ENCODE results near the gene SPEF1. TPM values are rescaled to one million over a fixed set of nuclear protein-coding genes. Genes with fewer than 3 reads are reported as not detected.

SPEF1 gene
- total and polyA plus RNA-seq, 2 of the 13 experiments (the other 11 are each of a cell fraction or from before 2014, with no cell fraction given), result 0.11 to 0.27 TPM

GRCh38 chr20:3820048-3820900, 39.0 kb upstream of the SPEF1 start, which contains the start of gene AP5S1 (continued):
- no peak for TF ChIP-seq TRIM22 (IDR thresholded peaks at IDR 0.05)
- TF ChIP-seq, protein P1, sequence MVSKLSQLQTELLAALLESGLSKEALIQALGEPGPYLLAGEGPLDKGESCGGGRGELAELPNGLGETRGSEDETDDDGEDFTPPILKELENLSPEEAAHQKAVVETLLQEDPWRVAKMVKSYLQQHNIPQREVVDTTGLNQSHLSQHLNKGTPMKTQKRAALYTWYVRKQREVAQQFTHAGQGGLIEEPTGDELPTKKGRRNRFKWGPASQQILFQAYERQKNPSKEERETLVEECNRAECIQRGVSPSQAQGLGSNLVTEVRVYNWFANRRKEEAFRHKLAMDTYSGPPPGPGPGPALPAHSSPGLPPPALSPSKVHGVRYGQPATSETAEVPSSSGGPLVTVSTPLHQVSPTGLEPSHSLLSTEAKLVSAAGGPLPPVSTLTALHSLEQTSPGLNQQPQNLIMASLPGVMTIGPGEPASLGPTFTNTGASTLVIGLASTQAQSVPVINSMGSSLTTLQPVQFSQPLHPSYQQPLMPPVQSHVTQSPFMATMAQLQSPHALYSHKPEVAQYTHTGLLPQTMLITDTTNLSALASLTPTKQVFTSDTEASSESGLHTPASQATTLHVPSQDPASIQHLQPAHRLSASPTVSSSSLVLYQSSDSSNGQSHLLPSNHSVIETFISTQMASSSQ (IDR thresholded peaks at IDR 0.05; ENCODE audit: low read depth), result peak; percentile 60; the same call in 1 of the 2 replicates
- TF ChIP-seq, protein P1 (CRISPR knock-in tag; IDR thresholded peaks at IDR 0.05; ENCODE audit: borderline replicate concordance), result peak; percentile 78
- TF ChIP-seq, protein P2, sequence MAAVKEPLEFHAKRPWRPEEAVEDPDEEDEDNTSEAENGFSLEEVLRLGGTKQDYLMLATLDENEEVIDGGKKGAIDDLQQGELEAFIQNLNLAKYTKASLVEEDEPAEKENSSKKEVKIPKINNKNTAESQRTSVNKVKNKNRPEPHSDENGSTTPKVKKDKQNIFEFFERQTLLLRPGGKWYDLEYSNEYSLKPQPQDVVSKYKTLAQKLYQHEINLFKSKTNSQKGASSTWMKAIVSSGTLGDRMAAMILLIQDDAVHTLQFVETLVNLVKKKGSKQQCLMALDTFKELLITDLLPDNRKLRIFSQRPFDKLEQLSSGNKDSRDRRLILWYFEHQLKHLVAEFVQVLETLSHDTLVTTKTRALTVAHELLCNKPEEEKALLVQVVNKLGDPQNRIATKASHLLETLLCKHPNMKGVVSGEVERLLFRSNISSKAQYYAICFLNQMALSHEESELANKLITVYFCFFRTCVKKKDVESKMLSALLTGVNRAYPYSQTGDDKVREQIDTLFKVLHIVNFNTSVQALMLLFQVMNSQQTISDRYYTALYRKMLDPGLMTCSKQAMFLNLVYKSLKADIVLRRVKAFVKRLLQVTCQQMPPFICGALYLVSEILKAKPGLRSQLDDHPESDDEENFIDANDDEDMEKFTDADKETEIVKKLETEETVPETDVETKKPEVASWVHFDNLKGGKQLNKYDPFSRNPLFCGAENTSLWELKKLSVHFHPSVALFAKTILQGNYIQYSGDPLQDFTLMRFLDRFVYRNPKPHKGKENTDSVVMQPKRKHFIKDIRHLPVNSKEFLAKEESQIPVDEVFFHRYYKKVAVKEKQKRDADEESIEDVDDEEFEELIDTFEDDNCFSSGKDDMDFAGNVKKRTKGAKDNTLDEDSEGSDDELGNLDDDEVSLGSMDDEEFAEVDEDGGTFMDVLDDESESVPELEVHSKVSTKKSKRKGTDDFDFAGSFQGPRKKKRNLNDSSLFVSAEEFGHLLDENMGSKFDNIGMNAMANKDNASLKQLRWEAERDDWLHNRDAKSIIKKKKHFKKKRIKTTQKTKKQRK (IDR thresholded peaks at IDR 0.05; ENCODE audit: low read length), result no peak
- peak; percentile 68 for TF ChIP-seq TEAD3 (CRISPR knock-in tag; optimal IDR thresholded peaks at IDR 0.05; ENCODE audit: borderline replicate concordance)
- peak; percentile 86; the same call in 2 of the 3 replicates for TF ChIP-seq MXI1 (IDR thresholded peaks at IDR 0.05; ENCODE audit: borderline replicate concordance, low read depth, low read length)
- TF ChIP-seq NFKBIZ (CRISPR knock-in tag; IDR thresholded peaks at IDR 0.05), result peak; percentile 81; the same call in 1 of the 2 replicates
- TF ChIP-seq NPAS2 (CRISPR knock-in tag; IDR thresholded peaks at IDR 0.05; ENCODE audit: borderline replicate concordance), result no peak
- TF ChIP-seq ATAD3A (CRISPR knock-in tag; IDR thresholded peaks at IDR 0.05), result 0 out of 2 replicates have a peak, but pooled peaks have one; percentile 9
- peak; percentile 89 for TF ChIP-seq ZFP37 (CRISPR knock-in tag; IDR thresholded peaks at IDR 0.05; ENCODE audit: borderline replicate concordance)
- TF ChIP-seq GABPA (IDR thresholded peaks at IDR 0.05; ENCODE audit: low read depth, low read length), result no peak
- peak; percentile 84 for TF ChIP-seq GABPA (CRISPR knock-in tag; IDR thresholded peaks at IDR 0.05; ENCODE audit: low read depth)
- peak; percentile 81; the same call in 1 of the 2 replicates for TF ChIP-seq CBX5 (CRISPR knock-in tag; IDR thresholded peaks at IDR 0.05; ENCODE audit: borderline replicate concordance)
- no peak for TF ChIP-seq ZNF292 (CRISPR knock-in tag; IDR thresholded peaks at IDR 0.05; ENCODE audit: borderline replicate concordance, low read depth)
- peak; percentile 96 for TF ChIP-seq RBM39 (IDR thresholded peaks at IDR 0.05; ENCODE audit: low read depth, low read length, poor library complexity, severe bottlenecking)
- TF ChIP-seq PCBP2 (optimal IDR thresholded peaks at IDR 0.05; ENCODE audit: low read depth, low read length, poor library complexity, severe bottlenecking), result no peak
- no peak for TF ChIP-seq HNRNPUL1 (IDR thresholded peaks at IDR 0.05; ENCODE audit: low read depth, low read length)
- peak; percentile 98 for TF ChIP-seq CC2D1A (CRISPR knock-in tag; IDR thresholded peaks at IDR 0.05)
- peak; percentile 20; the same call in 1 of the 2 replicates for TF ChIP-seq ZNF24 (IDR thresholded peaks at IDR 0.05)
- TF ChIP-seq KLF12 (CRISPR knock-in tag; IDR thresholded peaks at IDR 0.05; ENCODE audit: borderline replicate concordance), result peak; percentile 99
- TF ChIP-seq HES4 (CRISPR knock-in tag; IDR thresholded peaks at IDR 0.05; ENCODE audit: borderline replicate concordance), result peak; percentile 80
